Endothelial cell of umbilical vein (primary cell): ENCODE results near the gene URM1.

Experiments used
- EZH2 ChIP-seq: IDR thresholded peaks from 2 replicates; pipeline ENCODE4 v1.6.1; 2012; ENCODE audit warnings: borderline replicate concordance, low read depth, mild to moderate bottlenecking, moderate library complexity, low read length, inconsistent platforms; ENCODE audit not compliant: severe bottlenecking
- POLR2A ChIP-seq: IDR thresholded peaks from 2 replicates; pipeline ENCODE4 v1.6.1; 2012; ENCODE audit warnings: low read depth, mild to moderate bottlenecking, control low read depth, low read length
- TF ChIP-seq, protein P1 (sequence below), 2 donors: IDR thresholded peaks; 1 replicate in 1 of 2; 2 replicates in 1 of 2; pipeline ENCODE4 v1.5.1; 2011; ENCODE audit warnings: low read length in 2 of 2, mild to moderate bottlenecking in 2 of 2, moderate library complexity in 2 of 2, control low read depth in 1 of 2, inconsistent platforms in 1 of 2, low read depth in 1 of 2; ENCODE audit not compliant: insufficient read depth in 1 of 2; ENCODE audit errors: extremely low read depth in 1 of 2

DNA sequence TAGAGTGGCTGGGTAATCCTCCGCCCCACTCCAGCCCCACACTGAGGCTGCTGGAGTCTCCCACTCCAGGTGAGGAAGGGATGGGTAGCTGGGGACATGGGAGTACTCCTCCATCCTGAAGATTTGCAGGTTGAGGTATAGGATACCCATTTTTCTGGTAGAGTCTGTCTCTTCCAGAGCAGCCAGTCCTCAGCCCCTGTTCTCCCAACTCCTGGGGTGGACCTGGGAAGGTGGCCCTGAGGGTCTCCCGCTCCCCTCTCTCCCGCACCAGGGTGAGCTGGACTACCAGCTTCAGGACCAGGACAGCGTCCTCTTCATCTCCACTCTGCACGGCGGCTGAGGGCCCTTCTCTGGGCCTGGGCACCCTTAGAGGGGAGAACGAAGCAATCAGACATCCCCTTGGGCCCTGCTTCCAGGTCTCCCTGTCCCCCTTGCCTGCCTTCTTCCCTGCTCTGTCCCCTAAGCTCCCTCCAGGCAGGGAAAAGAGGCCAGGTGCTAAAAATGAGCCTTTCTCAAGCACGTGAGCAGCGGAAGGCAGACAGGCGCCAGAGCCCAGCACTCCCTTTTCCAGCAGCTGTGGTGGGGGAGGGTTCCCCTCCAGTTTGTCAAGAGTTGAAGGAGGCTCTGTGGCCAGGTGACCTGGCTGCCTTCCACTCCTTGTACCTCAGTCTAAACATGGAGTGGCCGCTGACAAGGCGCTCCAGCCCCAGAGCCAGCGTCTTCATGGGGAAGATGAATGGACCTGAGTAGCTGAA is 18.4 kb downstream of the URM1 start:
- TF ChIP-seq, protein P1, sequence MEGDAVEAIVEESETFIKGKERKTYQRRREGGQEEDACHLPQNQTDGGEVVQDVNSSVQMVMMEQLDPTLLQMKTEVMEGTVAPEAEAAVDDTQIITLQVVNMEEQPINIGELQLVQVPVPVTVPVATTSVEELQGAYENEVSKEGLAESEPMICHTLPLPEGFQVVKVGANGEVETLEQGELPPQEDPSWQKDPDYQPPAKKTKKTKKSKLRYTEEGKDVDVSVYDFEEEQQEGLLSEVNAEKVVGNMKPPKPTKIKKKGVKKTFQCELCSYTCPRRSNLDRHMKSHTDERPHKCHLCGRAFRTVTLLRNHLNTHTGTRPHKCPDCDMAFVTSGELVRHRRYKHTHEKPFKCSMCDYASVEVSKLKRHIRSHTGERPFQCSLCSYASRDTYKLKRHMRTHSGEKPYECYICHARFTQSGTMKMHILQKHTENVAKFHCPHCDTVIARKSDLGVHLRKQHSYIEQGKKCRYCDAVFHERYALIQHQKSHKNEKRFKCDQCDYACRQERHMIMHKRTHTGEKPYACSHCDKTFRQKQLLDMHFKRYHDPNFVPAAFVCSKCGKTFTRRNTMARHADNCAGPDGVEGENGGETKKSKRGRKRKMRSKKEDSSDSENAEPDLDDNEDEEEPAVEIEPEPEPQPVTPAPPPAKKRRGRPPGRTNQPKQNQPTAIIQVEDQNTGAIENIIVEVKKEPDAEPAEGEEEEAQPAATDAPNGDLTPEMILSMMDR (IDR thresholded peaks at IDR 0.05; ENCODE audit: extremely low read depth in 1 of 2, insufficient read depth in 1 of 2, low read depth in 1 of 2, low read length in 2 of 2): no peak
- TF ChIP-seq EZH2 (no peak), POLR2A (no peak)
